ACC112 (cell line): ENCODE measurements around the gene TSR3.

Experiments used
- H2AFZ ChIP-seq: fragments of 200-600 bp; sonication (generic); one replicate; pipeline ENCODE4 v1.6.0; 2017; ENCODE audit warnings: antibody characterized with exemption, low read length; ENCODE audit not compliant: unreplicated experiment
- H3K27ac ChIP-seq: fragments of 200-600 bp; sonication (generic); 2 replicates; pipeline ENCODE4 v1.5.1; 2014; ENCODE audit warnings: low read depth, mild to moderate bottlenecking, antibody characterized with exemption, low read length, moderate library complexity
- H3K27me3 ChIP-seq: fragments of 200-600 bp; sonication (generic); 2 replicates; pipeline ENCODE4 v1.6.1; 2014; ENCODE audit warnings: mild to moderate bottlenecking, antibody characterized with exemption, low read length, moderate library complexity, mixed read lengths; ENCODE audit not compliant: insufficient read depth
- H3K36me3 ChIP-seq: fragments of 200-600 bp; sonication (generic); 2 replicates; pipeline ENCODE4 v1.6.1; 2016; ENCODE audit warnings: mild to moderate bottlenecking, antibody characterized with exemption, low read length, moderate library complexity, mixed read lengths; ENCODE audit not compliant: insufficient read depth
- H3K4me1 ChIP-seq: fragments of 200-600 bp; sonication (generic); one replicate; pipeline ENCODE4 v1.6.1; 2016; ENCODE audit warnings: low read length, mixed read lengths; ENCODE audit not compliant: insufficient read depth, unreplicated experiment, control insufficient read depth
- H3K4me3 ChIP-seq: fragments of 200-600 bp; sonication (generic); 2 replicates; pipeline ENCODE4 v1.5.1; 2014; ENCODE audit warnings: mild to moderate bottlenecking, low read depth, low read length
- H3K79me2 ChIP-seq: fragments of 200-600 bp; sonication (generic); one replicate; pipeline ENCODE4 v1.6.0; 2016; ENCODE audit warnings: low read length; ENCODE audit not compliant: control insufficient read depth, unreplicated experiment, insufficient read depth

Gene TSR3

DNA sequence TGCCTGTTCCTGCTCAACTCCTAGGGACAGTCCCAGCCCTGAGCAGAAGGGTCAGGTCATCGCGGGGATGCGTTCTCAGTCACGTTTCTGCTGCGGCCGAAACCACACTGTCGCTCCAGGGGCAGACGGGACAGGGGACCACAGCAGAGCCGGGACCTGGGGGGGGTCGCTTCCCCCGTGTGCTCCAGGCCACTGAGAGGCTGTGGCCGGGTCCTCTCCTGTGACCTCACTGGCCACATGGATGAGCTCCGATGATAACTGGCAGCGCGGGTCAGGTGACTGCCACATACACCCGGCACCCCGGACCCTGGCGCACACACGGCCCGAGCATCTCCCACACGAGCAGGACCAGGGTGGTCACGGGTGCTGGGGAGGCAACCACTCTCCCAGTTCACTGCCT, 12.8 kb upstream of the TSR3 start:
- Histone ChIP-seq H2AFZ (no peak overlapping the region), H3K79me2 (peaks cover 20% of the 10 kb centered on the region), H3K36me3 (peaks cover 12% of the 10 kb centered on the region), H3K27ac (no peak overlapping the region), H3K4me1 (no peaks in the 10 kb centered on the region), H3K4me3 (no peak overlapping the region), H3K27me3 (no peaks in the 10 kb centered on the region)

DNA sequence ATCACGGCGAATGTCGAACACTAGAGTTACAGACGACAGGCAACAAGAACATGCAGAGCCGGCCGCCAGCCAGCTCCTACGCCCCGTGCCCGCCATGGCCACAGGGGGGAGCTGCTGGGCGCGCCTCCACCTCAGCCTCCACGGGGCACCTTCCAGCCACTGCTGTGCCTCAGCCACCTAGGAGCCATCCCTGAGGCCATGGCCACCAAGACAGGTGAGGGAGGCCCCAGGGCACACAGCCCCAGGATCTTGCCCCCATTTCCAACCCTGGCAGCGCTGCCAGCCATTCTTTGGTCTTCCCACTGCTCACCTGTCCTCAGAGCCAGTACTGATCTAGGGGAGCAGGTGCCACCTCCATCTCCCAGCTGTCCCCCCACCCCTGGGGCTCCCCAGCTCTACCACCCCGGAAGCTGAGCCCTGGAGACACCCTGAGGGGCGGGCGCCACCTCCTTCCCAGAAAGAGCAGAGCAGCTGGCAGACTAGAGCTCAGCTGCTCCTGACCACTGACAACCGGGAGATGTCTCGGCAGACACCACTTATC, 11.9 kb upstream of the TSR3 start:
- Histone ChIP-seq H3K4me3 (no peak overlapping the region), H3K79me2 (peaks cover 28% of the 10 kb centered on the region), H2AFZ (no peak overlapping the region), H3K27me3 (no peaks in the 10 kb centered on the region), H3K36me3 (peaks cover 12% of the 10 kb centered on the region), H3K4me1 (no peaks in the 10 kb centered on the region), H3K27ac (no peak overlapping the region)

- no peak overlapping the region for H2AFZ ChIP-seq
- H3K27me3 ChIP-seq = no peaks in the 10 kb centered on the region
- H3K27ac ChIP-seq = no peak overlapping the region
- no peak overlapping the region for H3K4me3 ChIP-seq
- peaks cover 32% of the 10 kb centered on the region for H3K79me2 ChIP-seq
- H3K4me1 ChIP-seq = peaks cover 7% of the 10 kb centered on the region
- peaks cover 12% of the 10 kb centered on the region for H3K36me3 ChIP-seq
Measured at GRCh38 chr16:1362807-1363206, 11.1 kb upstream of the TSR3 start.

DNA sequence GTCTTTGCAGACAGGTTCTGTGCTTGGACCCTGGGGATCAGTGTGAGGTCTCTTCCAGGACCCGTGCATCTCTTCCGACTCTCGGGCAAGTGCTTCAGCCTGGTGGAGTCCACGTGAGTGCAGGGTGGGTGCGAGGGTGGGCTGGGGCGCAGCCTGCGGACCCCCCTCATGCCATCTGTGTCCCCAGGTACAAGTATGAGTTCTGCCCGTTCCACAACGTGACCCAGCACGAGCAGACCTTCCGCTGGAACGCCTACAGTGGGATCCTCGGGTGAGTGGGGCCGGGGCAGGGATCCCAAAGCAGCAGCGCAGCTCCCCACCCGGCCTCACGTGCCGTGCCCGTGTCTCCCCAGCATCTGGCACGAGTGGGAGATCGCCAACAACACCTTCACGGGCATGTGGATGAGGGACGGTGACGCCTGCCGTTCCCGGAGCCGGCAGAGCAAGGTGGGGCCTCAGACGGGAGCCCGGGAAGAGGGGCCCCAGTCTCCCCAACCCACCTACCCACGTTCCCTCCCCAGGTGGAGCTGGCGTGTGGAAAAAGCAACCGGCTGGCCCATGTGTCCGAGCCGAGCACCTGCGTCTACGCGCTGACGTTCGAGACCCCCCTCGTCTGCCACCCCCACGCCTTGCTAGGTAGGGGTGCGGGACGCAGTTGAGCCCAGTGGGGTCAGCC, 10.1 kb upstream of the TSR3 start:
- H3K27me3 ChIP-seq = no peaks in the 10 kb centered on the region
- peaks cover 36% of the 10 kb centered on the region for H3K79me2 ChIP-seq
- H3K4me3 ChIP-seq = no peak overlapping the region
- H3K4me1 ChIP-seq = peaks cover 12% of the 10 kb centered on the region
- H2AFZ ChIP-seq = no peak overlapping the region
- no peak overlapping the region for H3K27ac ChIP-seq
- peaks cover 12% of the 10 kb centered on the region for H3K36me3 ChIP-seq

DNA sequence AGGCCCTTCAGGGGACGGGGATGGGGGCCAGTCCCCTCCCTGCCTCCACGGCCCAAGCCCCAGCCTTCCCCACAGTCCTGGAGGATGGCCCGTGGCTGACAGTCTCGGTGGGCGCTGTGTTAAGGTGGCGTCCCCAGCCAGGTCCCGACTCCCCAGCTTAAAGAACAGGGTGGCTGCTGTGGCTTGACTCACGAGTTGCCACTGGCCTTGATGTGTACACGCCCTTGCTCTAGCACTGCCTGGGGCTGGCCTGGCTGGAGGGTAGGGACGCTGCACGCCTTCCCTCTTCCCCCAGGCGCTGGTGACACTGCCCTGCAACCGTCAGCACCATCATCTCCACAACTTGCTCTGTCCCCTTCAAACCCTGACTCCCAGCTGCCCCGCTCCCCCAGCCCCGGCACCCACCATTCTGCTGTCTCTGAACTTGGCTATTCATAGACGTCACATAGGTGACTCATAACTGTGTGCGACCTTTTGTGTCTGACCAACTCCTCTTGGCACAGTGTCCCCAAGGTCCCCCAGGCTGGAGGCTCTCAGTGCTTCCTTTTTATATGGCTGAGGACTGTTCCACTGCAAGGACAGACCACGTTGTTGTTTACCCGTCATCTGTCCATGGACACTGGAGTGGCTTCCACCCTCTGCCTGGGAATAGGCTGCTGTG, 6.4 kb upstream of the TSR3 start:
- Histone ChIP-seq H3K36me3 (peaks cover 3% of the 10 kb centered on the region; the same call in 1 of the 2 replicates), H3K4me1 (peaks cover 16% of the 10 kb centered on the region), H3K79me2 (peaks cover 70% of the 10 kb centered on the region)

GRCh38 chr16:1356061-1356900, 4.6 kb upstream of the TSR3 start:
- Histone ChIP-seq H3K27me3 (no peaks in the 10 kb centered on the region), H3K36me3 (peaks cover 3% of the 10 kb centered on the region; the same call in 1 of the 2 replicates), H3K79me2 (peaks cover 75% of the 10 kb centered on the region), H3K27ac (no peak overlapping the region), H3K4me1 (peaks cover 17% of the 10 kb centered on the region), H3K4me3 (no peak overlapping the region), H2AFZ (no peak overlapping the region)

More for the DNA sequence above, 6.4 kb upstream of the TSR3 start:
- Histone ChIP-seq H3K4me3 (no peak overlapping the region), H3K27ac (peak overlapping the region; percentile 20; the same call in 1 of the 2 replicates), H3K27me3 (no peaks in the 10 kb centered on the region), H2AFZ (no peak overlapping the region)

DNA sequence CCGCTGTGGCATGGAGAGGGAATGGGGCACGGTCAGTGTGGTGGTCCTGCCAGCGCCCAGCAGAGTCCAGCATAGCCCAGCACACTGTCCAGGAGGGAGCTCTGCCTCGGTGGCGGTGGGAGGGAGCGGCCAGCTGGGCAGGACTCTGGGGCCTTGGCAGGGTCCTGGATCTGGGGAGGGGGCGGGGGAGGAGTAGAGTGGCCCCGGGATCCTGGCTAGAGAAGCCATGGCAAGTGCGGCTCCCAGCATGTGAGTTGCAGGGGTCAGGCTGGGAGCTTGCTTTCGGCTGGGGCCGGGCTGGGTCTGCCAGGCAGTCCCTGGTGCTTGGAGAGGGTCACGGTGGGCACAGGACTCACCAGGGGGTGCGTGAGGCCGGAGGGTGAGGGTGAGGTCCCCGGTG, 3.9 kb upstream of the TSR3 start:
- no peaks in the 10 kb centered on the region for H3K36me3 ChIP-seq
- H3K79me2 ChIP-seq = peaks cover 80% of the 10 kb centered on the region
- no peaks in the 10 kb centered on the region for H3K27me3 ChIP-seq
- H2AFZ ChIP-seq = no peak overlapping the region
- no peak overlapping the region for H3K4me3 ChIP-seq
- H3K27ac ChIP-seq = no peak overlapping the region
- peaks cover 21% of the 10 kb centered on the region for H3K4me1 ChIP-seq

DNA sequence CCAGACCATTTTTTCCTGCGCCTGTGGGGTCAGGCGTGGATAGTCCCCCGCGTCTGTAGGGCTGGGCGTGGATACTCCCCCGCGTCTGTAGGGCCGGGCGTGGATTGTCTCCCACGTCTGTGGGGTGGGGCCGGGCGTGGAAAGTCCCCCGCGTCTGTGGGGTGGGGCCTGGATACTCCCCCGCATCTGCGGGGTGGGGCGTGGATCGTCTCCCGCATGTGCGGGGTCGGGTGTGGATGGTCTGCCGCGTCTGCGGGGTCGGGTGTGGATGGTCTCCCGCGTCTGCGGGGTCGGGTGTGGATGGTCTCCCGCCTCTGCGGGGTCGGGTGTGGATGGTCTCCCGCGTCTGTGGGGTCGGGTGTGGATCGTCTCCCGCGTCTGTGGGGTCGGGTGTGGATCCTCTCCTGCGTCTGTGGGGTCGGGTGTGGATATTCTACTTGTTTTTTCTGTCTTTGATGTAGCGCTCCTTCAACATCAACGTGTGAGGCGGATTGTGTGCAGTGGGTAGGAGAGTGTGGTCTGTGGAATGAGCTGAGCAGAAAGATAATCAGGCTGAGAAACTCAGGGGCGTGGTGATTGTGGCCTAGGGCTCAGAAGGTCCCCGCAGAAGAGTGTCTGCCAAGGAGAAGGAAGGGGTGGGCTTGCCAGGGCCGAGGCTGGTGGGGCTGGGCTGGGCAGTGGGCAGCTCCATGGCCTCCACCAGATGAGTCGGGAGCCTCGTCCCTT, 3.3 kb upstream of the TSR3 start:
- Histone ChIP-seq H3K4me3 (no peak overlapping the region), H3K79me2 (peaks cover 80% of the 10 kb centered on the region), H2AFZ (no peak overlapping the region), H3K4me1 (peaks cover 25% of the 10 kb centered on the region), H3K27ac (no peak overlapping the region), H3K27me3 (no peaks in the 10 kb centered on the region), H3K36me3 (no peaks in the 10 kb centered on the region)

DNA sequence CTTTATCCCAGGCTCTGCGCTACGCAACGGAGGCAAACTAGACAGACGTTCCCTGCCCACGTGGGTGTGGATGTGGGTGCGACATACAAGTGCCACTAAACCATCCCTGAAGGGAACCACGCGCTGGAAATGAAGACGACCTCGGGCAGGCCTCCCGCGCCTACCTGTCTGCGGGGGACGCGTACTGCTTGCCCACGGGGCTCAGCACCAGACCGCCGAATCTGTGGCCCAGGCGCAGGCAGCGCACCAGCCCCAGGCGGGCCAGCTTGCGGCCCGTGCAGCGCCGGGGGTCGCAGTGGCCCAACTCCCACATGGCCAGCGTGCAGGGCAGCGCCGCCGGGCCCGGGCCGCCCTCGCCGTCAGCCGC, 480 bp downstream of the TSR3 start:
- no peak overlapping the region for H3K27ac ChIP-seq
- H3K27me3 ChIP-seq = no peaks in the 10 kb centered on the region
- H3K36me3 ChIP-seq = peaks cover 3% of the 10 kb centered on the region; the same call in 1 of the 2 replicates
- H3K79me2 ChIP-seq = peaks cover 55% of the 10 kb centered on the region
- peak overlapping the region; percentile 92 for H3K4me3 ChIP-seq
- peaks cover 12% of the 10 kb centered on the region for H3K4me1 ChIP-seq
- H2AFZ ChIP-seq = peak overlapping the region; percentile 49

GRCh38 chr16:1350691-1351090, 987 bp downstream of the TSR3 start:
- Histone ChIP-seq H2AFZ (no peak overlapping the region), H3K4me3 (peak overlapping the region; percentile 92), H3K27ac (no peak overlapping the region)

More at GRCh38 chr16:1350691-1351090, 987 bp downstream of the TSR3 start:
- H3K4me1 ChIP-seq = peaks cover 12% of the 10 kb centered on the region
- H3K36me3 ChIP-seq = peaks cover 3% of the 10 kb centered on the region; the same call in 1 of the 2 replicates
- peaks cover 50% of the 10 kb centered on the region for H3K79me2 ChIP-seq
- H3K27me3 ChIP-seq = no peaks in the 10 kb centered on the region
